OCI-LY3 (cell line): ENCODE measurements around the gene ONECUT1.
"Not testable (repeated sequence)": the region's sequence is repeated elsewhere in the genome, so short reads cannot be mapped to it uniquely, and the experiment has no call there.

ENCODE experiments used
- EZH2phosphoT487 ChIP-seq: fragments of 200-600 bp; shearing (Covaris generic); IDR thresholded peaks from 2 replicates; pipeline ENCODE4 v1.6.1; 2018; ENCODE audit warnings: antibody characterized with exemption, mixed run types, low read depth
- TF ChIP-seq, protein P1 (sequence below): fragments of 200-600, 300-600 bp; sonication (generic); IDR thresholded peaks from 2 replicates; pipeline ENCODE4 v1.5.1; 2014; ENCODE audit warnings: antibody characterized with exemption, low read length, low read depth

DNA sequence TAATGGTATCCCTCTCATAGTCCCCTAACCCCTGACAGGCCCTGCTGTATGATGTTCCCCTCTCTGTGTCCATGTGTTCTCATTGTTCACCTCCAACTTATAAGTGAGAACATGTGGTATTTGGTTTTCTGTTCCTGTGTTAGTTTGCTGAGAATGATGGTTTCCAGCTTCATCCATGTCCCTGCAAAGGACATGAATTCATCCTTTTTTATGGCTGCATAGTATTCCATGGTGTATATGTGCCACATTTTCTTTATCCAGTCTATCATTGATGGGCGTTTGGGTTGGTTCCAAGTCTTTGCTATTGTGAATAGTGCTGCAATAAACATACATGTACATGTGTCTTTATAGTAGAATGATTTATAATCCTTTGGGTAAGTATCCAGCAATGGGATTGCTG lies 25.8 kb upstream of the ONECUT1 start:
- TF ChIP-seq, protein P1, sequence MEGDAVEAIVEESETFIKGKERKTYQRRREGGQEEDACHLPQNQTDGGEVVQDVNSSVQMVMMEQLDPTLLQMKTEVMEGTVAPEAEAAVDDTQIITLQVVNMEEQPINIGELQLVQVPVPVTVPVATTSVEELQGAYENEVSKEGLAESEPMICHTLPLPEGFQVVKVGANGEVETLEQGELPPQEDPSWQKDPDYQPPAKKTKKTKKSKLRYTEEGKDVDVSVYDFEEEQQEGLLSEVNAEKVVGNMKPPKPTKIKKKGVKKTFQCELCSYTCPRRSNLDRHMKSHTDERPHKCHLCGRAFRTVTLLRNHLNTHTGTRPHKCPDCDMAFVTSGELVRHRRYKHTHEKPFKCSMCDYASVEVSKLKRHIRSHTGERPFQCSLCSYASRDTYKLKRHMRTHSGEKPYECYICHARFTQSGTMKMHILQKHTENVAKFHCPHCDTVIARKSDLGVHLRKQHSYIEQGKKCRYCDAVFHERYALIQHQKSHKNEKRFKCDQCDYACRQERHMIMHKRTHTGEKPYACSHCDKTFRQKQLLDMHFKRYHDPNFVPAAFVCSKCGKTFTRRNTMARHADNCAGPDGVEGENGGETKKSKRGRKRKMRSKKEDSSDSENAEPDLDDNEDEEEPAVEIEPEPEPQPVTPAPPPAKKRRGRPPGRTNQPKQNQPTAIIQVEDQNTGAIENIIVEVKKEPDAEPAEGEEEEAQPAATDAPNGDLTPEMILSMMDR, result not testable (repeated sequence)
- not testable (repeated sequence) for TF ChIP-seq EZH2phosphoT487
